GM18499 (cell line): ENCODE results near the gene NECTIN2.
"Not testable (repeated sequence)": the region's sequence is repeated elsewhere in the genome, so short reads cannot be mapped to it uniquely, and the experiment has no call there.

Source experiments
- ATAC-seq: cut with Tn5 transposase; IDR thresholded peaks from one replicate; pipeline ENCODE4 v1.9.1; 2021; ENCODE audit warnings: moderate number of reproducible peaks; ENCODE audit not compliant: insufficient read depth, unreplicated experiment

The NECTIN2 gene

DNA sequence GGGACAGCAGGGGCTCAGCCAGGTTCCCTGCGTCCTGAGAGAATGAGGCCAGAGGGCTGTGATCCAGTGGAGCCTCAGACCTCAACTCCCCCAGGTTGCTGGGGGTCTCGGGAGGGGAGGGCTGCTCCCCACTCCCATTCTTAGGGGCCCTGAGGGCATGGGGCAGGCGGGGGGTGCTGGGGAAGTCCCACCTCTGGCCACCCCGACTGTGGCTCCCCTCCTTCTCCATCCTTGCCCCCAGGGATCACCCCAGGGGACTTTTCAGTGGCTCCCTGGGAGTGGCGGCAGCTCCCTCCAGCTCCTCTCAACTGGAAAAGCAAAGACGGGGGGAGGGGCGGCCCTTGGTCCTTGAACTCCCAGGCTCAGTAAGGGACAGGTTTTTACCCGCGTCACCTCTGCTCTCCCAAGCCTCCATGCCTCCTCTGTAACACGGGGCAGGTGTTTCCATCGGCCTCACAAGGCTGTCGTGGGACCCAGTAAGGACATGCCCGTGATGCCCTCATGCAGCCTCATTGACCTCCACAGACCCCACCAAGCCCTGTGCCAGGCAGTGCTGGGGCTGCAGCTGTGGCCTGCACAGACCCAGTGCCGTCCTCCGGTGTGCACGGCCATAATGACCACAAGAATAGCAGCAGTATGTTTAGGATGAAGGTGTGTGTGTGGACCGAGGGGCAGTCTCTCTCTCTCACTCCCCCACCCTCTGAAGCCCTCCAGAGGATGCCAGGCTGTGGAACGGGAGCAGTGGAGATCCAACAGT, 33.4 kb downstream of the NECTIN2 start:
- ATAC-seq = no peak

DNA sequence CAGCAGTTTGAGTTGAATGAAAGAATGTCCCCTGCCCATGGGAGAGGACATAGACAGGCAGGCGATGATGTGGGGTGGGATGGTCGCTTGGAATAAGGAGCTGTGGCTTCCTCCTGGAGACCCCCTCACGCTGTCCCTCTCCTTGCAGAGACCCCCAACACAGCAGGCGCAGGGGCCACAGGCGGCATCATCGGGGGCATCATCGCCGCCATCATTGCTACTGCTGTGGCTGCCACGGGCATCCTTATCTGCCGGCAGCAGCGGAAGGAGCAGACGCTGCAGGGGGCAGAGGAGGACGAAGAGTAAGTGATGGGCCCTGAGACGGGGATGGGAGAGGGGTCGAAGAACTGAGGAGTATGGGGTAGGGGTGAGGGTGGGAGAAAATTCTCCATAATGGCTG, 36.0 kb downstream of the NECTIN2 start:
- ATAC-seq = no peak

DNA sequence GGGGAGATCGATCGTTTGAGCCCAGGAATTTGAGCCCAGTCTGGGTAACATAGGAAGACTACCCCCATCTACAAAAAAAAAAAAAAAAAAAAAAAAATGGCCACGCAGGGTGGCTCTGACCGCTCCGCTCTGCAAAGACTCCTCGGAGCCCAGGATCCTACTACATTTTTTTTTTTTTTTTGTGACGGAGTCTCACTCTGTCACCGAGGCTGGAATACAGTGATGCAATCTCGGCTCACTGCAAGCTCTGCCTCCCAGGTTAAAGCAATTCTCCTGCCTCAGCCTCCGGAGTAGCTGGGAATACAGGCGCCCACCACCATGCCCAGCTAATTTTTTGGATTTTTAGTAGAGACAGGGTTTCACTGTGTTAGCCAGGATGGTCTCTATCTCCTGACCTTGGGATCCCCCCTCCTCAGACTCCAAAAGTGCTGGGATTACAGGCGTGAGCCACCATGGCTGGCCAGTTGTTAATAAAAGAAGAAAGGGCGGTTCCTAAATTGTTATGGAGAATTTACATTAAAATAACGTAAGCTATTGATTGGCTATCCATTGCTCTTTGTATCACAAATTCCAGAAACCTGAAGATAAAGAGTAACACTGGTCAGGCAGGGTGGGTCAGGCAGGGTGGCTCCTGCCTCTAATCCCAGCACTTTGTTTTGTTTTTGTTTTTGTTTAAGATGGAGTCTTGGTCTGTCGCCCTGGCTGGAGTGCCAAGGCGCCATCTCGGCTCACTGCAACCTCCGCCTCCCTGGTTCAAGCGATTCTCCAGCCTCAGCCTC, 36.7 kb downstream of the NECTIN2 start:
- not testable (repeated sequence) for ATAC-seq

DNA sequence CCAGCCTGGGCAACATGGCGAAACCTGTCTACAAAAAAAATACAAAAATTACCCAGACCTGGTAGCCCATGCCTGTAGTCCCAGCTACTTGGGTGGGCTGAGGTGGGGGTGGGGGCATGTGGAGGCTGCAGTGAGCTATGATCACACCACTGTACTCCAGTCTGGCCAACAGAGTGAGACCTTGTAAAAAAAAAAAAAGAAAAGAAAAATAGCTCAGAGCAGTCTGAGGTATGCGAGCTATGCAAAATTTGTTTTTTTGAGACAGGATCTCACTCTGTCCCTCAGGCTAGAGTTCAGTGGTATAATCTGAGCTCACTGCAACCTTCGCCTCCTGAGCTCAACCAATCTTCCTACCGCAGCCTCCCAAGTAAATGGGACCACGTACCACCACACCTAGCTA, 37.8 kb downstream of the NECTIN2 start:
- ATAC-seq = no peak

DNA sequence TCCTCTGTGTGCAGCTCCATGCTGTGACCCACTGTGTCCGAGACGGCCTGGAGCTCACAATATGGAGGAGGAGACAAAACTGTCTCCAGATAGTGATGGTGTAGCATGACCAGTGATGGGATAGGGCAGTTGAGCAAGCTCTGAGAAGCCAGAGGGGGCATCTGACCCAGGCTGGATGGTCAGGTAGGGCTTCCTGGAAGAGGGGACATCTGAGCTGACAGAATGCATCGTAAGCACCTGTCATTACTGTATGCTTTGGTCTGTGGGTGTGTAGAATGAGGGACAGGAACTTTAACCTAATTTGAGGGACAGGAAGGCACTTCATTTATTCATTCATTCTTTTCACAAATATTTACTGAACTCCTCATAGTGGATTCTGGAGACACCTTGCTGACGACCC, 38.5 kb downstream of the NECTIN2 start:
- no peak for ATAC-seq

DNA sequence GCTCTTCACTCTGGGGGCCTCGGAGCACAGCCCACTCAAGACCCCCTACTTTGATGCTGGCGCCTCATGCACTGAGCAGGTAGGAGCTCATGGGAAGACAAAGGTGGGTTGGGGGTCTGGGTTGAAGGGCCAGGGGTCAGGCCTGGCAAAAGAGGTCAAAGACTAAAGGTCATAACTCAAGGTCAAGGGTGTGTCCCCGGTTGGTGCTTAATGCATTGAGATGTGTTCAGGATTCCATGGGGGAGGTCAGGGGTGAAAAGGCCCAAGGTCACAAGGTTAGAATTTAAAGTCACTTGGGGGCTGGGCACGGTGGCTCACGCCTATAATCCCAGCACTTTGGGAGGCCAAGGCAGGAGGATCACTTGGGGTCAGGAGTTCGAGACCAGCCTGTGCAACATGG, 40.0 kb downstream of the NECTIN2 start:
- no peak for ATAC-seq

DNA sequence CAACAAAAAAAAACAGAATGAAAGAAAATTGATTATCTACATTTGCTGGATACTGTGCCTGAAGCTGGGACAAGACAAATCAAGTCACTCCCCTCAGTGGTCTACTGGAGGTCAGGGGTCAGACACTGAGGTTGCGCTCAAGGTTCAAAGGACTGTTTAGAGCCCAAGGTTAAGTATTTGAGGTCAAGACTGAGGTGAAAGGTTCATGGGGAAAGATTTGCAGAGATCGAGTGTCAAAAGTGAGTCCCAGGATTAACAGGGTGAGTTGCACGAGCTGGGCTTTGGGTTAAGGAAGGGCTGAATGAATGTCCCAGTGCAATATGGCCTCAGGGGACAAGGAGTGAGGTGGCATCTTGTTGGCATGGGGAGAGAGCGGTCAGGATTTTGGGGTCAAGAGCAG, 41.6 kb downstream of the NECTIN2 start:
- ATAC-seq = no peak

DNA sequence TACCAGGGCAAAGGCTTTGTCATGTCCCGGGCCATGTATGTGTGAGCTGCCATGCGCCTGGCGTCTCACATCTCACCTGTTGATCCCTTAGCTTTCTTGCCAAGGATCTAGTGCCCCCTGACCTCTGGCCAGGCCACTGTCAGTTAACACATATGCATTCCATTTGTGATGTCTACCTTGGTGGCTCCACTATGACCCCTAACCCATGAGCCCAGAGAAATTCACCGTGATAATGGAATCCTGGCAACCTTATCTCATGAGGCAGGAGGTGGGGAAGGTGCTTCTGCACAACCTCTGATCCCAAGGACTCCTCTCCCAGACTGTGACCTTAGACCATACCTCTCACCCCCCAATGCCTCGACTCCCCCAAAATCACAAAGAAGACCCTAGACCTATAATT, 42.2 kb downstream of the NECTIN2 start:
- not testable (repeated sequence) for ATAC-seq

DNA sequence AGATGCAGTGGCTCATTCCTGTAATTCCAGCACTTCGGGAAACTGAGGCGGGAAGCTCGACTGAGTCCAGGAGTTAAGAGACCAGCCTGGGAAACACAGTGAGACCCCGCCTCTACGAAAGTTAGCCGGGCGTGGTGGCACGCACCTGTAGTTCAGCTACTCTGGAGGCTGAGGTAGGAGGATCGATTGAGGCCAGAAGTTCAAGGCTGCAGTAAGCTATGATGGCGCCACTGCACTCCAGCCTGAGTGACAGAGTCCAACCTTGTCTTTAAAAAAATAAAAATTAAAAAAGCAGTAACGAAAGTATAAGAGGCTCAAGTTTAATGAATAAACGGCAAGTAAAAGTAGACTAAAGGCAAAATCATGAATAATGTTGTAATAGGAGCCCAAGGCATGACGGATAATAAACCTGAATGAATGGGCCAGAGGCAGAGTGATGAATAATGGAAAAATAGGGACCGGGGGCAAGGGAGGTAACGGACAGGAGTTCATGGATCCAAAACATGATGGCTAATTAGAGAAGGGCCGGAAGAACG, 43.8 kb downstream of the NECTIN2 start:
- ATAC-seq = no peak

DNA sequence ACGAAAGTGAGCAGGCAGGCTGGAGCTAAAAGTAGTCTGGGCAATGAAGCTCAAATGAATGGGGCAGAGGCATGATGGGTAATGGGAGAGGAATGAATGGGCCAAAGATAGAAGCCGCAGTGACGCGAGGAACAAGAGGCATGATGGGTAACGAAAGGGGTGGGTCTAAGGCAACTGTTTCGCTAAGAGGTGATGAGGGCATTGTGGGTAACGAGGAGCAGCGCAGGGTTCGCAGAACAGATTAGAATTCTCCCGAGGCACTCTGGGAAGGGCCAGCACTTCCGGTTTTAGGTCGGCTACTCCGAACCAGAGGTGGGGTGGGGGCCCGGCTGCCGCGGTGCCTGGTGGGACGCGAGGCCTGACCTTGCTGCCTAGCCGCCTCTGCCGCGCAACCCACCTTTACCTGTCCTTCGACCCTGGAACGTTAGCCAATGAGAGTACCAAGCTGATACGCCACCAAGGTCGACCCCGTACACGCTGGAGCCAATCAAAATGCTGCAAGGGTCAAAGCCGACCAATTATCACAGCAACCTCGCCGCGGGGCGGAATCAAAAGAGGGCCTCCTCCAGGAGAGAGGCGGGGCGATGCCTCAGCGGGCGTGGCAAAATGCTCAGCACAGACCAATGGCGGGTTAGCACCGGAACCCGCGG, 44.4 kb downstream of the NECTIN2 start:
- peak; percentile 73 for ATAC-seq

DNA sequence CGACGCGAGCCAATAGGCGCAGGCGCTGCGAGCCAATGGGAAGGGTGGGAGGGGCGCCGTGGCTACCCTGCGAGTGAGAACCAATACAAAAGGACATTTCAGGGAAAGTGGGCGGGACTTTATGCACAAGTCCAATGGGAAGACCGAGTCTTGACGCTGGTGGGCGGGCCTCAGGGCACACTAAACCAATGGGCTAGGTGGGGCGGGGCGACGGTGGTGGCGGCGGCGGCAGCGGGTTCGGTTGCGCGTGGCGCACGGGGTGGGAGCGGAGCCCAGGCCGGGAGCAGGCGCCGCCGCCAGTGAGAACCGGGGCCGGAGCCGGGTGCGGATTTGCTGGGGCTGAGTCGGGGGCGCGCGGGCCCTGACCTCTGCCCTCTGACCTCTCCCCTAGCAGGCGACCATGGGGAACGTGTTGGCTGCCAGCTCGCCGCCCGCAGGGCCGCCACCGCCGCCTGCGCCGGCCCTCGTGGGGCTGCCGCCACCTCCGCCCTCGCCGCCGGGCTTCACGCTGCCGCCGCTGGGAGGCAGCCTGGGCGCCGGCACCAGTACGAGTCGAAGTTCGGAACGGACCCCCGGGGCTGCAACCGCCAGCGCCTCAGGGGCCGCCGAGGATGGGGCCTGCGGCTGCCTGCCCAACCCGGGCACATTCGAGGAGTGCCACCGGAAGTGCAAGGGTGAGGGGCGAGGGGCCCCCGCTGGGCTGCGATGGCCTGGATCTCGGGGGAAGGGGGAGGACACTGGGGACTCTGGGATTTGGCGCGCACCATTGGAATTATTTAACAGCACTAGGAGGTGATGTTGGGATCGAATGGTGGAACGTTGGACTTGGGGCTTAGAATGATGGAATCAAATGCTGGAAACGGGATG, 45.2 kb downstream of the NECTIN2 start, which contains the start of gene TOMM40:
TSS of gene TOMM40 (plus strand) at position 239 of the 867 bp plus-strand sequence. CDS start at position 401, 162 bp downstream.
- ATAC-seq = peak; percentile 59

DNA sequence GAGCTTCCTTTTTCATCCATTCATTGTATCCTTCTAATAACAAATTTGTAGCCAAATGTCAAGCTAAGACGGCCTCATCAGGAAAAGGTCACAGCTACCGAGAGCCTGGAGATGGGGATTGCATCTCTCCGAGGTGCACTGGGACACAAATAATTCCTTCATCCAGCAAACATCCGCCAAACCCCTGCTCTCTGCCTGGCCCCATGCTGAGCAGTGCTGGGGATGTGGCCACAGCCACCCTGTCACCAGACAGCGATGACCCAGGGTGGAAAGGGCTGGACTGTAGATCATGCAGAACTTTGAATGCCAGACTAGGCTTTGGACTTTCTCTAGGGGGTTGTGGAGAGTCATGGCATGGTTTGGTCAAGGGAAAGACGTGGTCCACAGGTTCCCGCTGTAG, 46.8 kb downstream of the NECTIN2 start:
- no peak for ATAC-seq

DNA sequence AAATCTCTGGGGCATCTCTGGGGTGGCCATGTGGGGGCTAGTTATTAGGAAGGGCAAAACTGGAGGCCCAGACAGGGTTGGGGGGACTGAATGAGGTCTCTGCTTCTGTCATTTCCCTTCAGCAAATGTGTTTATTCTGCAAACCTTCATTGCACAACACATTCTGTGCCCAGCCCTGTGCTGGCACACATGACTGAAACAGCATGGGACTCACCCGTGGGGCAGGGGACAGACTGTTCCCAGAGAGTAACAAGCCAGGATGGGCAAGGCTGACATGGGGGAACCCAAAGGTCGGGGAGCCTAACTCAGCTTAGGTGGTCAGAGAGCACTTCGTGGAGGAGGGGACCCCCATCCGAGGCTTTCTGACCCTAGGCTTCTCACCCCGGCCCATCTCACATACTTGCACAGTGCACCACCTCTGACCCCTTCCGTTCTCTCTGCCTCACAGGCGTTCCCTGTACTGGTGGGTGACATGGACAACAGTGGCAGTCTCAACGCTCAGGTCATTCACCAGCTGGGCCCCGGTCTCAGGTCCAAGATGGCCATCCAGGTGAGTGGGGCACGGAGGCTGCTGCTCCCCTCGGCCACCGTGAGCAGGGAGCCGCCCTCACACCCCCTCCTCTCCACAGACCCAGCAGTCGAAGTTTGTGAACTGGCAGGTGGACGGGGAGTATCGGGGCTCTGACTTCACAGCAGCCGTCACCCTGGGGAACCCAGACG, 47.4 kb downstream of the NECTIN2 start:
- no peak for ATAC-seq

DNA sequence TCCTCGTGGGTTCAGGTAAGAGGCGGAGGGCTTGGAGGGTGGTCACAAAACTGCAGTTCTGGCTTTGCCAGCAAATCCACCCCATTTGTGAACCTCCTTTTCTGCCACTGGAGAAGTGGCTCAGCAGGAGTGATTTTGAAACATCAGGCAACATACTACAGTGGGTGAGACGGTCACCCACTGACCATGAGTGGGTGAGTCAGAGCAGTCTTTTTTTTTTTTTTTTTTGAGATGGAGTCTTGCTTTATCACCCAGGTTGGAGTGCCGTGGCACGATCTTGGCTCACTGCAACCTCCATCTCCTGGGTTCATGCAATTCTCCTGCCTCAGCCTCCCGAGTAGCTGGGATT, 47.9 kb downstream of the NECTIN2 start:
- no peak for ATAC-seq

DNA sequence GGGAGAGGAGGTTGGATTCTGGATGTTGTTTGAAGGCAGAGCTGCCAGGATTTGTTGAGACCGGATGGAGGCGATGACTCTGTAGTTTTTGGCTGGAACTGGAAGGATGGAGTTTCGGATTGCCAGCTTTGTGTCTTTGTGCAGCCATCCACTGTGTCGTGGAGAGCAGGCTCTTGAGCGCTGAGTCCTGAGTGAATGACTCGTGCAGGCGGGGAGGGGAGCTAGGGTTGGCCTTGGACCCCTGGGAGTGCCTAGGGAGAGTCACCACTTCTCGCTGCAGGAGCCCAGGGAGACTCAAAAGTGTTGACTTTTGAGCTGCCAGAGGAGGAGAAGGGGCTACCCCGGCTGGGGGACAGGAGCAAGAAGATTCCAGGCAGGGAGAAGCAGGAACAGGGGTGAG, 48.8 kb downstream of the NECTIN2 start:
- no peak for ATAC-seq

DNA sequence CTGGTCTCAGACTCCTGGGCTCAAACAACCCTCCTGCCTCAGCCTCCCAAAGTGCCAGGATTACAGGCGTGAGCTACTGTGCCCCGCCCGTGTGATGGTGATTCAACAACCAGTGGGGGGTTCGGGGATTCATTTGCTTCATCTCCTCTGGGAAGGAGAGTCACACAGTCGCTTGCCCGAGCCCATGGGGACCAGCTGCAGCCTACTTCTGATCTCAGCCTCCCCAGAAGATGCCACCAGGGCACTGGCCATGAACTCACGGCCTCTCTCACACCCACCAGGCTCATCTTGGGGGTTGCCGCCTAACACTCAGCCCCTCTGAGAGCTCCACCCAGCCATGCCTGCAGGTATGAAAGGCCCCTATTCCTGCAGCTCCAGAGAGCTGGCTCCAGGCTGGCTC, 51.7 kb downstream of the NECTIN2 start:
- ATAC-seq = no peak

DNA sequence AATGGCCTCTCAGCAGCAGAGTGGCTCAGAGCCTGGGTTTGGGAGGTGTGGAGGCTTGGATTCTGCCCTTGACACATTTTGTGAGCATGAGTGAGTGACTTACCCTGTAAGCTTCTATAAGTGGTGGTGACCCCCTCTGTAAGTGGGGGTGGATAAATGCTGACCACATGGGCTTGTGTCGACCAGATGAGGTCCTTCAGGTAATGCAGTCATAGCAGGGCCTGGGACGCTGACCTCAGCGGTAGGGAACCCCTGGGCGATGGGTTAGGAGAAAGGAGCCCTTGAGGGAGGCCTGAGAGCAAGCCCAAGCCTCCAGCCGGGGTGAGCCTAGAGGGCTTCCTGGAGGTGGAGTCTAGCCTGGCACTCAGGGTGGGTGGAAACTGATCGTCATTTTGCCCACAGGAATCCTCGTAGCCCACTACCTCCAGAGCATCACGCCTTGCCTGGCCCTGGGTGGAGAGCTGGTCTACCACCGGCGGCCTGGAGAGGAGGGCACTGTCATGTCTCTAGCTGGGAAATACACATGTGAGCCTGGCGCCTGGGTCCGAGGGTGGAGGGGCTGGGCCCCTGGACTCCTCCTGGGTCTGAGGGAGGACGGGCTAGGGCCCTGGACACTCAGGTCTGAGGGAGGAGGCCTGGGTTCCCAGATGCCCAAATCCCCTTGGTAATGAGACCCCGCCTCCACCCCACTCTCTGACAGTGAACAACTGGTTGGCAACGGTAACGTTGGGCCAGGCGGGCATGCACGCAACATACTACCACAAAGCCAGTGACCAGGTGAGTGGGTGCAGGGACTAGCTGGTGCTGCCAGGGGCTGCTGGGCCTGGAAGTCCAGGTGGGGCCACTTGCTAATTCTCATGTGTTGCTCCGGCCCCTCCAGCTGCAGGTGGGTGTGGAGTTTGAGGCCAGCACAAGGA, 54.5 kb downstream of the NECTIN2 start:
- ATAC-seq = no peak

DNA sequence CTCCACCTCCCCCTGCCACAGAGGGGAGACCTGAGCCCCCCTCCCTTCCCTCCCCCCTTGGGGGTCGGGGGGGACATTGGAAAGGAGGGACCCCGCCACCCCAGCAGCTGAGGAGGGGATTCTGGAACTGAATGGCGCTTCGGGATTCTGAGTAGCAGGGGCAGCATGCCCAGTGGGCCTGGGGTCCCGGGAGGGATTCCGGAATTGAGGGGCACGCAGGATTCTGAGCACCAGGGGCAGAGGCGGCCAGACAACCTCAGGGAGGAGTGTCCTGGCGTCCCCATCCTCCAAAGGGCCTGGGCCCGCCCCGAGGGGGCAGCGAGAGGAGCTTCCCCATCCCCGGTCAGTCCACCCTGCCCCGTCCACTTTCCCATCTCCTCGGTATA, 57.1 kb downstream of the NECTIN2 start:
- ATAC-seq = no peak
